HG03571 (cell line): ENCODE results near the gene GABRP.
"Not testable (repeated sequence)": the region's sequence is repeated elsewhere in the genome, so short reads cannot be mapped to it uniquely, and the experiment has no call there.

Experiments used
- ATAC-seq: cut with Tn5 transposase; IDR thresholded peaks from one replicate; pipeline ENCODE4 v1.9.1; 2021; ENCODE audit not compliant: unreplicated experiment

Gene GABRP

DNA sequence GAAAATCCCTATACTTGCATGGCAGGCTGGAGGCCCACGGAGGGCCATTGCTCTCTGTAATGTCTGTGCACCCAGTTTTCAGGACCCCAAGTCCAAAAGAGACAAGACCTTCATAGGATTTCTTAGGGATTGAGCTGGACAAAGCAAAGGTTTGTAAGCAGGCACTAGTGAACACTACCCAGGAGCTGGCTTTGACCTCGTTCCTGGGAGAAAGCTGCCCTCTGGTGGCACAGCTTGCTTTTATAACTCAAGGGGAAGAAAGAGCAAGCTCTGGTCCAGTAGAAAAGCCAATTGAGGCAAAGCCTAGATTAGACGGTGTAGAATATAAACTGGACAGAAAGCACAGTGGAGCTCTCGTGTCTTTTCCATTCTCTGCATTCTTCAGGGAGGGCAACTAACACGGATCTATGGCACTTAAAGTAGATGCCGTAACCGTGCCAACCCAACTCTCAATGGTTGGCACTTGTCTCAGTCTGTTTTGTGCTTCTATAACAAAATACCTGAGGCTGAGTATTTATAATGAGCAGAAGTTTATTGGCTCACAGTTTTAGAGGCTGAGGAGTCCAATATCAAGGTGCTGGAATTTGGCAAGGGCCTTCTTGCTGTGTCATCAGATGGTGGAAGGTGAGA, 7.9 kb downstream of the GABRP start:
- no peak for ATAC-seq

DNA sequence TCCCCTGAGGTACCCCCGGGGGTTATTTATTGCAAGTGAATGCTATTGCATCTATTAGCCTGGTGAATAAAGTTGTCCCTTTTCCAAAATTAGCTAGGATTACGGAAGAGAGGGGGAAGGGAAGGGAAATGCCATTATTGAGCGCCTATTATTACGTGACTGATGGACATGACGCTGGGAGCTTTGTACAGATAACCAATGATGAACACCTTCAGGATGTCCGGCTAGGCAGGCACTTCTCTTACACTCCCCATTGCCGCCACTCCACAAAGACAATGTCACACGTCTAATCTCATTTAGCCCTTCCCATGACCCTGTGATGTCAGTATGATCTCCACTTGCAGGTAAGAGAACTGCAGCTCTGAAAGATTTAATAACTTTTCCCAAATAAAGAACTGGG, 9.4 kb downstream of the GABRP start:
- ATAC-seq, result no peak

DNA sequence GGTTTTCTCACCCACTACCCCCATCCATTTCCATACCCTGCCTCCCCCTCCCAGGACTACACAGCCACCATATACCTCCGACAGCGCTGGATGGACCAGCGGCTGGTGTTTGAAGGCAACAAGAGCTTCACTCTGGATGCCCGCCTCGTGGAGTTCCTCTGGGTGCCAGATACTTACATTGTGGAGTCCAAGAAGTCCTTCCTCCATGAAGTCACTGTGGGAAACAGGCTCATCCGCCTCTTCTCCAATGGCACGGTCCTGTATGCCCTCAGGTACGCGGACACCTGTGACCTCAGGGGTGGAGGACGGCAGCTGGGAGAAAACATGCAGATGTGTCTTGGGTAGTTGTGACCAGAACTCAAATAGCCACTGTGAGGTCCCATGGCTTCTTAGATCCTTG, 11.6 kb downstream of the GABRP start:
- no peak for ATAC-seq

DNA sequence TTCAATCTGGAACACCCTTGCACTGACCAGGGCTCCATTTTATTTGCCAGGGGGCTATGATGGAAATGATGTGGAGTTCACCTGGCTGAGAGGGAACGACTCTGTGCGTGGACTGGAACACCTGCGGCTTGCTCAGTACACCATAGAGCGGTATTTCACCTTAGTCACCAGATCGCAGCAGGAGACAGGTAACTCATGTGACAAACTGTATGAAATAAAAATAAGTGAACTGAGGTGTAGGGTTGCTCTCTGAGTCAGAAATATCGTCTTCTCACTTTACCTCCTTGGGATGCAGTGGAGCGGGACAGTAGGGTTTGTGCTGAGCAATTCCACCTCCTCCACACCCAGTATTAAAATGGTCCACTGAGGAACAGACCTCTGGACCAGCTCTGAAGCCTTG, 22.1 kb downstream of the GABRP start:
- no peak for ATAC-seq

DNA sequence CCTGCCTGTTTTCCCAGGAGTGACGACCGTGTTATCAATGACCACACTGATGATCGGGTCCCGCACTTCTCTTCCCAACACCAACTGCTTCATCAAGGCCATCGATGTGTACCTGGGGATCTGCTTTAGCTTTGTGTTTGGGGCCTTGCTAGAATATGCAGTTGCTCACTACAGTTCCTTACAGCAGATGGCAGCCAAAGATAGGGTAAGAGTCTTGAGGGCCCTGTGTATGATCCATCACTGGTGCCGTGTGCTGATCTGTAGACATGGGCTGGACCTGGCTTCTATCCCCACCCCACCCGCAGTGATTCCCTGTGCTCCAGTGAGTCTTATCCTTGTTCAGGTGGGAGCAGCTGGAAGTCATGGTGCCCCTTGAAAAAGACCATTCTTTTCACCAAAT, 26.0 kb downstream of the GABRP start:
- no peak for ATAC-seq

DNA sequence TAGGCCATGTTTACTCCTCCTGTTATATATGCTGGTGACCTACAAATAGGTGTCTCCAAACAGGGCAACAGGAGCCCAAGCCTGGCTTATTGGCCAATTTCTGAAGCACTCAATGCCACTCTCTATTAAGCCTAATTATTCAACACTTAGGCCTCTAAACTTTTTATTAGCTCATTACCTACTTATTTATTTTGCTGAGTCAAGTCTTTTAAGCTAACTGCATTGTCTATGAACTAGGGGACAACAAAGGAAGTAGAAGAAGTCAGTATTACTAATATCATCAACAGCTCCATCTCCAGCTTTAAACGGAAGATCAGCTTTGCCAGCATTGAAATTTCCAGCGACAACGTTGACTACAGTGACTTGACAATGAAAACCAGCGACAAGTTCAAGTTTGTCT, 28.2 kb downstream of the GABRP start:
- ATAC-seq, result no peak

DNA sequence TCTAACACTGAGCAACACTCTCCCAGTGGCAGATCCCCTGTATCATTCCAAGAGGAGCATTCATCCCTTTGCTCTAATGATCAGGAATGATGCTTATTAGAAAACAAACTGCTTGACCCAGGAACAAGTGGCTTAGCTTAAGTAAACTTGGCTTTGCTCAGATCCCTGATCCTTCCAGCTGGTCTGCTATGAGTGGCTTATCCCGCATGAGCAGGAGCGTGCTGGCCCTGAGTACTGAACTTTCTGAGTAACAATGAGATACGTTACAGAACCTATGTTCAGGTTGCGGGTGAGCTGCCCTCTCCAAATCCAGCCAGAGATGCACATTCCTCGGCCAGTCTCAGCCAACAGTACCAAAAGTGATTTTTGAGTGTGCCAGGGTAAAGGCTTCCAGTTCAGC, 29.7 kb downstream of the GABRP start:
- ATAC-seq, result no peak

DNA sequence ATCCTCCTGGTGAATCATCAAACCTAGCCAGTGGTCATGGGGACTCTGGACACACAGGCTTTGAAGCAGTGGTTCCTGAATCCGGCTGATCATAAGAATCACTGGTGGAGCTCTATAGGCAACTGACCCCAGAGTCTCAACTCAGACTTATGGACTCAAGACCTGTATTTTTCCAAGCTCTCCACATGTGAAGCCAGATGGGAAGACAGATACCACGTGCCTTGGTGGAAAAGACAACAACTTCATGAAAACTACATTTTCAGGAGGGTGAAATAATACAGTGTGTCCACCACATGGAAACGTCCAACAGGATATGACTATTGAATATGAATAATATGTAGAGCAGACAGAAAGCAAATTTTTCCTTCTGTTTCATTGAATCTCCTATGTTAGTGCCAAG, 33.7 kb downstream of the GABRP start:
- ATAC-seq, result no peak

DNA sequence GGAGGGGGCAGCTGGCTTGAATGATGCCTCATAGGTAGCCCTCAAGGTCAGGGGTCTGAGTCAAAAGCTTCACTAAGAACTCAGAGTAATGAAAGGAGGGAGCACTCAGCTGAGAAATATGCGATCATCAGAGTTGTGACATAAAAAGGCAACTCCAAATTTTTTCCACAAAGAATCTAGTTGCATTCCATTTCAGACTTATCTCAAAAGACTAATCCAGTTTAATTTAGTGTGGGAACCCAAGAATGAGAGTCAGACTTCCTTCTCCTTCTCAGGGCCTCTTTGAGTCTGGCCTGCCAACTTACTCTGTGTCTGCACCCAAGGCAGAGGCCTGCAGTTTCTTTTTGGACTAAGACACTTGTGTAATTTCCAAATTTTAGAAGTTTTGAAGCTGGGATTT, 34.7 kb downstream of the GABRP start:
- ATAC-seq, result no peak

DNA sequence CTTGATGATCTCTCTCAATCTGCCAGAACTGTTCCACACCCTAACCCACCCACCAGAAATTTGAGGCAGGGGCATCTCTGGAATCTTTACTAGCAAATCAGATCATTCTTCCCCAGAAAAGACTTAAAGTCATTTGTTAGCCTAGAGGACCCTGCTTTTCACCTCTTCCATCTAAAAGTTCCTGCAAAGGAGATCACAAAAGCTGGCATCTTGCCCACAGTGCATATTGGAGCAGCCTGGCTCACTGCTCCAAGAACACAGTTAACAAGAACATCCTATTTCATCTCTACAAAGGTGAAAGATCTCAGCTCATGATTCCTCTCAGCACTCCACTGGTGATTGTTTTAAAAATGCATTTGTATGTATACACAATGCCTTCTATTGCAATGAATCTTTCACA, 36.3 kb downstream of the GABRP start:
- no peak for ATAC-seq

DNA sequence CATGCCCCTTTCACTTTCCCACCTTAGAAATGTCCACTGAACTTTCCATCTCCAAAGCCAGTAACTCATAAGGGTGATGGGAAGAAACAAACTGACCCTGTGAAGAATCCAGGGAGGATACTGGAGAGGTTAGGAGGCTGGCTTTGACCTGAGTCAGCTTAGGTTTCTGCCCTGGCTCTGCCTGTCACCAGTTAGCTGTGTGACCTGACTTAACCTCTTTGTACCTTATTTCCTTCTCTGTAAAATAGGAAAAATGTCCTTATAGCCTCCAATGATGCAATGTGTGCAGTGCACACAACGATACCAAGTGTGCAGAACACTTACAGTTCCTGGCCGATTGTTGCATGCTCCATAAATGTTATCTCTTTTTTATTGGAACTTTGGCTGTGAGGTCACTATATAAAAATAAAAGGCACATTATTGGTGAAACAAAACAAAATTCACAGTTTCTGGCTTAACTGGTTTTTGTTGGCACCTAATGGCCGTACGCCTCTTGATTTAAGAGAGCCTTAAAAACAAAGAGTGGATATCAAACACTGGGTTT, 37.8 kb downstream of the GABRP start:
- ATAC-seq, result no peak

DNA sequence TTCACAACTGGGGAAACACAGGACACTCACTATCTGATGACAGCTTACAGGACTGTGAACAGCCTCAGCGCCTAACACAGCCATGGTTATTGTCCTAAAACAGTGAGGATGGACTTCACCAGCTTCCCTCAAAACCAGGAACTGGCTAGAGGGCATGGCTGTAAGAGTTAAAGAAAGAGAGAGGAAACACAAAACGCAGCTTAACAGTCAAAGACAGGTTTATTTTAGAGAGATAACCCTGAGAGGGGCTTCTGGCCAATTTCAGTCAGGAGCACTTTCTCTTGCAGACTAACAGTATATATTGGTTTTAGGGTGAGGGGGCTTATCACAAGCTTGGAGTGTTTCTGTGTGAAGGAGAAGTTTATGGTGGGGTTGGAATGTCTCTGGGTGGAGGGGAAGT, 42.6 kb downstream of the GABRP start:
- ATAC-seq, result no peak

DNA sequence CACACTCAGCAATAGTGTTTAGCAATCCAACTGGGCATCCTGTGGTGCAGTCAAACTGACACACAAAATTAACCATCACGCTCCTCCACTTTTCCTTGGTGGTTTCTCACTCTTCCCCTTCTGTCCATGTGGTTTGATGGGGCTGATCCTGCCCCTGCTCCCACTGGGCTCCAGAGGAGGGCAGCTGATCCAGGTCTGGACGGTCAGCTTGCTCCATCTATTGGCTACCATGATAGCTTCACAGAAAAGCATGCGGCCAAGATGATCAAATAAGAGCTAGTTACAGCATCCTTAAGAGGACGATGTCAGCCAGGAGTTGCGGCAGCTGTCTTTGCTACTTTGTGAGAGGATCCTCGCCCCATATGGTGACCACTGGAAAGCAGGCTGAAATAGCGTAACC, 48.7 kb downstream of the GABRP start:
- ATAC-seq, result no peak

DNA sequence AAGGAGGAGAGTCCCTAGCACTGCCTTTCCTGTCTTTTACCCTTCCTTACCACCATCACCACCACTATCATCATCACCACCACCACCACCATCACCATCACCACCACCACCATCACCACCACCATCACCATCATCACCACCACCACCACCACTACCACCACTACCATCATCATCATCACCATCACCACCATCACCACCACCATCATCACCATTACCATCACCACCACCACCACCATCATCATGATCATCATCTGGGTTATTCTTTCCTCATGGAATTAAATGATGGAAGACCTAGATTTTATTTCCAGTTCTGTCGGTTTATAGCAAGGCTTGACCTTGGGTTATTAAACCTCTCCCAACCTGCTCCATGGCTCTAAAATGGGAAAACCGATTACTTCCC, 50.5 kb downstream of the GABRP start:
- not testable (repeated sequence) for ATAC-seq

DNA sequence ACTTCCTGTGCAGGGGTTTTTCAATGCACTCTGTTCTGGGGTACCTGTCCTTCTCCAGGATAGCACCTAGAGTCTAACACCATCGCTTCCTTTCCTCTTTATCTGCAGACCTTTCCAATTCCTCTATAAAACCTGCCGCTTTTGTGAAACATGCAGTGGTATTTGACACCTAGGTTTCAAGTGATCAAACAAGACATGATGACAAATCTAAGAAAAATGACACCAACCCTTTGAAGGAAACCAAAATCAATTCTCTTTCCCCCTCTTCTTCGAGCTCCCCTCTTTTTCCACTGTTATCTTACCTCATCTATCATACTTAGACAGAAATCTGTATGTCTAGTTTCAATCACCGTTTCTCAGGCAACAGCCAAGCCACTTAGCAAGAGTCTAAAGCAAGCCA, 52.7 kb downstream of the GABRP start:
- no peak for ATAC-seq

DNA sequence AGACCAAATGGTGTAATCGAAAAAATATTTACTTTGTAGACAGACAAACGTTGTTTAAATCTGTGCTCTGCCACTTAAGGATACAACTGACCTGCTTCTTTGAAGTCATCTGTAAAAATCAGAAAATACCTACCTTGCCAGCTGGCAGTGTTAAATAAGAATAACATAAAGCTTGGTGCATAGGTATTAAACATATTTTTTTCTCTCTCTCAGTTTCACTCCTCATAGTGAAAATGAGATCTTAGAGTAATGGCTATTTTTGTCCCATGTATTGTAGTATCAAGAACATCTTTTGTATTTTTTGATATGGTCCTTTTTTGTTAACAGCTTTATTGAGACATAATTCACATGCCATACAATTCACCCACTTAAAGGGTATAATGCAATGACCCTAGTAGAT, 60.3 kb downstream of the GABRP start:
- ATAC-seq, result no peak

DNA sequence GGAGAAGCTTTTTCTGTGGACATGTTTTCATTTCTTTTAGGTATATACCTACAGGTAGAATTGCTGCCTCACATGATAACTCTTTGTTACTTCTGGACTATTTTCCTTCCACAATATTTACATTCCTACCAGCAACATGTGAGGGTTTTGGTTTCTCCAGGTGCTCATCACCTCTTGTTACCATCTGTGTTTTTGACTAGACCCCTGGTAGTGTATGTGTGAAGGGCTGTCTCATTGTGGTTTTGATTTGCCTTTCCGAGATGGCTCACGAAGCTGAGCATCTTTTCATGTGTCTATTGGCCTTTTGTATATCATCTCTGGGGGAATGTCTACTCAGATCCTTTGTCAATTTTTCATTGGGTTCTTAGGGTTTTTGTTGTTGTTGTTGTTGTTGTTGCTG, 61.1 kb downstream of the GABRP start:
- no peak for ATAC-seq

DNA sequence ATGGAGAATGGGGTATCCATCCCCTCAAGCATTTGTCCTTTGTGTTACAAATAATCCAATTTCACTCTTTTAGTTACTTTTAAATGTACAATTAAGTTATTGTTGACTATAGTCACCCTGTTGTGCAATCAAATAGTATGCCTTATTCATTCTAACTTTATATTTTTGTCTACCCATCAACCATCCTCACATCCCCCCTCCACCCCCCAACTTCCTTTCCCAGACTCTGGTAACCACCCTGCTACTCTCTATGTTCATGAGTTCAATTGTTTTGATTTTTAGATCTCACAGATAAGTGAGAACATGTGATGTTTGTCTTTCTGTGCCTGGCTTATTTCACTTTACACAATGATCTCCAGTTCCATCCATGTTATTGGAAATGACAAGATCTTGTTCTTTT, 62.9 kb downstream of the GABRP start:
- no peak for ATAC-seq

DNA sequence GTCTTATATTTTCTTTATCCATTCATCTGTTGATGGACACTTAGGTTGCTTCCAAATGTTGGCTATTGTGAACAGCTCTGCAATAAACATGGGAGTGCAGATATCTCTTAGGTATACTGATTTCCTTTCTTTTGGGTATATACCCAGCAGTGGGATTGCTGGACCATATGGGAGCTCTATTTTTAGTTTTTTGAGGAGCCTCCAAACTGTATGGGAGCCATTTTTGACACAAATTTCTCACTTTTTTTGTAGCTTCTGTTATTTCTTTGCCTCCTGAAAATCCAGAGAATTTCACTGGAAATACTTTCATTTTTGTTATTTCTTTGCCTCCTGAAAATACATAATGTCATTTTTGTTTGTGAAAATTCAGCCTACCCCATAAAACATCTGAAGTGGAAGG, 63.3 kb downstream of the GABRP start:
- no peak for ATAC-seq

DNA sequence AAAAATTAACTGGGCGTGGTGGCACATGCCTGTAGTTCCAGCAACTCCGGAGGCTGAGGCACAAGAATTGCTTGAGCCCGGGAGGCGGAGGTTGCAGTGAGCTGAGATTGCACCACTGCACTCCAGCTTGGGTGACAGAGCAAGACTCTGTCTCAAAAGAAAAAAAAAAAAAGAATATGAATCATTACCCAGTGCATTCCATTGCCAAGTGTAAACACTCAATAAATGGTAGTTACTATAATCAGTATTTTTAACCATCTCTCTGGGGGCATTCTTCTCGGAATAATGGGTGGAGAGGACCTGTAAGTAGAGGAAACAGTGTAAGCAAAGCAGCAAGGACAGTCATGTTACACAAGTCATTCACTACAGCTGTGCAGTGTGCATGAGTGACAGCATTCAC, 64.5 kb downstream of the GABRP start:
- ATAC-seq, result no peak

DNA sequence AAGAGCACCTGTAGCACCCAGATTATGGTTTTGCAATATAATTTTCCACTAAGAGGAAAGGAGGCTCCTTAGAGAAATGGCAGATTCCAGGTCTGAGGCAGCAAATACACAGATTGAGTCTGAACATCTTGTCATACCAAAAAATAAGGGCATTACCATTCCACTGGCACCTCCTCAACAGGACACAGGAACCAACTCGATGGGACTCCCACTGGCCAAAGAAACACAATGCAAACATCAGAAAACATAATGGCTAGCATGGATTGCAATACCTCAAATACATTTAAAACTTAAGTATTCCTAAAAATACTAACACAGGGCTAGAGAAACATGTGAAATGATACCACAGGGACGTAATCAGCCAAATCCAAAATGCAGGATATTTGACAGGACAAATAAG, 65.8 kb downstream of the GABRP start:
- ATAC-seq, result no peak

DNA sequence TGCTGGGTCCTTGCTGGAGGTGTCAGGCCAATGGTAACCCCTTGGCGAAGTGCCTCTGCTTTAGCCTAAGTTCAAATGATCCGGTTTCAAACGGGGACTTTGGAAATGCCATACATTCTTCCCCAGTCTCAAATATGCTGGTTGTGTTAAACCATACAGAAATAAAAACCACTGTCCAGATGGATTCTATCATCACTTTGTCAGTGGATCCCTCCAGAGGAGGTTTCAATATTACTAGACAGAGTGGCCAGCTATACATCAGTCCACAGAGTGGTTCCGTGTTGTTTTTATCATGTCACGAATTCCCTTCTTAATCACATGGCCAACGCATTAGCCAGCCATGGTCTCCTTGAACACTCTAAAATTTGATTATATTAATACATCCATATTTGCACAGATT, 71.0 kb downstream of the GABRP start:
- ATAC-seq, result no peak

DNA sequence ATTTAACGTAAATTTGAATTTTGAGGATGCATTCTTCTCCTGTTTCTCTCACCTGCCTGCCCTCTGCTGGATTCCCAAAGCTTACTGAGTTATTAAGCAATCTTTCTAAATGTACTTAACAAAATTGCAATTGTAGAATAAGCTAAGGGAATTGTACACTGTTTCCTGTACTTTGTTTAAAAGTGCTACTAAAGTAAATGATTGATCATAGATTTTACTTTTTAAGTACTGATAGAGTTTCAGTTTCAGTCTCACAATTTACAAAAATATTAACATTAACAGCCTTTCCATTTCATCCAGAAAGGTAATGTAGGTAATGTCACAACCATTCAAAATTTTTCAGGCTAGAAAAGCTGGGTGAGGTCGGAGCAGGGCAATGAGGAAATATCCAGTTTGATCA, 73.5 kb downstream of the GABRP start:
- no peak for ATAC-seq

DNA sequence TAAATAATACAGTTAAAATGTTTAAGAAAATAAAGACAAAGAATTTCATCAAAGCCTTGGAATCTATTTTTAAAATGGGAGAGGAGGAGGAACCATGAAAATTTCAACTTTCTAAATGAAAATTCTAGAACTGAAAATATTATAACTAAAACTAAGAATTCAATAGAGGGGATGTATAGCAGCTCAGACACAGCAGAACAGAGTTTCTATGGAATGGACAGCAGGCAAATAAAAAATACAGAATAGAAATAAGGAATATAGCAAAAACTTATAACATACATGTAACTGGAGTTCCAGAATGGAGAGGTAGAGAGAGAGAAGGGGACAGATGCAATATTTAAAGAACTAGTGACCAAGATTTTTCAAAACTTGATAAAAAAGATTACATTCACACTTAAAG, 76.9 kb downstream of the GABRP start:
- no peak for ATAC-seq
